Measurements from ENCODE around the gene IL27RA.

DNA sequence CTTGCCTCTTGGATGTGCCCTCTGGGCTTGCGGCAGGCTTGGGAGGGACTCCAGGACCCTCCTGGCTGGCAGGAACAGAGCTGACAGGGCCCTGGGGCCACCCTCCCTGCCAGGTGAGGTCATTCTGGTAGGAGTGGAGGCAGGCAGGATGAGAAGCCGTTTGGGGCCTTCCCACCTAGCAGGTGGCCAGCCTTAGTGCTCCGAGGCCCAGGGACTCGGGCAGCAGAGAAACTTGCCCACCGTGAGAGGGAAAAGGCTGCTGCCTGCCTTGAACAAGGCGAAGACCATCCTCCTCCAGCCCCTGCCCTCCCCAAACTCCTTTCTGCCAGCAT, 34.0 kb upstream of the IL27RA start:
- TF ChIP-seq, protein P1, sequence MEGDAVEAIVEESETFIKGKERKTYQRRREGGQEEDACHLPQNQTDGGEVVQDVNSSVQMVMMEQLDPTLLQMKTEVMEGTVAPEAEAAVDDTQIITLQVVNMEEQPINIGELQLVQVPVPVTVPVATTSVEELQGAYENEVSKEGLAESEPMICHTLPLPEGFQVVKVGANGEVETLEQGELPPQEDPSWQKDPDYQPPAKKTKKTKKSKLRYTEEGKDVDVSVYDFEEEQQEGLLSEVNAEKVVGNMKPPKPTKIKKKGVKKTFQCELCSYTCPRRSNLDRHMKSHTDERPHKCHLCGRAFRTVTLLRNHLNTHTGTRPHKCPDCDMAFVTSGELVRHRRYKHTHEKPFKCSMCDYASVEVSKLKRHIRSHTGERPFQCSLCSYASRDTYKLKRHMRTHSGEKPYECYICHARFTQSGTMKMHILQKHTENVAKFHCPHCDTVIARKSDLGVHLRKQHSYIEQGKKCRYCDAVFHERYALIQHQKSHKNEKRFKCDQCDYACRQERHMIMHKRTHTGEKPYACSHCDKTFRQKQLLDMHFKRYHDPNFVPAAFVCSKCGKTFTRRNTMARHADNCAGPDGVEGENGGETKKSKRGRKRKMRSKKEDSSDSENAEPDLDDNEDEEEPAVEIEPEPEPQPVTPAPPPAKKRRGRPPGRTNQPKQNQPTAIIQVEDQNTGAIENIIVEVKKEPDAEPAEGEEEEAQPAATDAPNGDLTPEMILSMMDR (conservative IDR thresholded peaks at IDR 0.05; ENCODE audit: low read depth, low read length) = no peak
- no peak for TF ChIP-seq EZH2 (IDR thresholded peaks at IDR 0.05; ENCODE audit: borderline replicate concordance, low read depth, low read length, poor library complexity, severe bottlenecking)

Measured in A673 (cell line).